Right lung (tissue), 10 donors: Measurements from ENCODE around the gene SLC25A52. TPM values are rescaled to one million over a fixed set of nuclear protein-coding genes. Genes with fewer than 3 reads are reported as not detected.
"Not testable (repeated sequence)": the region's sequence is repeated elsewhere in the genome, so short reads cannot be mapped to it uniquely, and the experiment has no call there.

ENCODE experiments used
- DNase-seq, 2 donors: peaks; one replicate each; pipeline ENCODE4 v3.0.0-alpha.2; 2013
- long read RNA-seq, 8 donors: transcript quantifications; one replicate each; lab custom pipeline, GENCODE V29; 2026
- polyA plus RNA-seq, 5 donors: library from polyadenylated mRNA; unstranded; fragments of 120-200 nt; gene quantifications; one replicate each; pipeline versions ENCODE4 v1.2.1 to v1.2.3, GENCODE V29; 2013; ENCODE audit warnings: inconsistent platforms in 1 of 5, low replicate concordance in 1 of 5; ENCODE audit not compliant: insufficient read length in 5 of 5, insufficient read depth in 1 of 5

SLC25A52 gene, protein sequence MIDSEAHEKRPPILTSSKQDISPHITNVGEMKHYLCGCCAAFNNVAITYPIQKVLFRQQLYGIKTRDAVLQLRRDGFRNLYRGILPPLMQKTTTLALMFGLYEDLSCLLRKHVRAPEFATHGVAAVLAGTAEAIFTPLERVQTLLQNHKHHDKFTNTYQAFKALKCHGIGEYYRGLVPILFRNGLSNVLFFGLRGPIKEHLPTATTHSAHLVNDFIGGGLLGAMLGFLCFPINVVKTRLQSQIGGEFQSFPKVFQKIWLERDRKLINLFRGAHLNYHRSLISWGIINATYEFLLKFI
- under 1 TPM in 4 of 5 donors, not detected in 1; 0.19 to 0.35 (median 0.28) TPM for polyA plus RNA-seq
- long read RNA-seq, donor 1: 0 reads
- long read RNA-seq, donor 2: 0 reads
- long read RNA-seq, donor 3: 0 reads
- long read RNA-seq, donor 4: 0 reads
- long read RNA-seq, donor 5: 0 reads
- long read RNA-seq, donor 6: 0 reads
- long read RNA-seq, donor 7: 0 reads
- long read RNA-seq, donor 8: 0 reads

DNA sequence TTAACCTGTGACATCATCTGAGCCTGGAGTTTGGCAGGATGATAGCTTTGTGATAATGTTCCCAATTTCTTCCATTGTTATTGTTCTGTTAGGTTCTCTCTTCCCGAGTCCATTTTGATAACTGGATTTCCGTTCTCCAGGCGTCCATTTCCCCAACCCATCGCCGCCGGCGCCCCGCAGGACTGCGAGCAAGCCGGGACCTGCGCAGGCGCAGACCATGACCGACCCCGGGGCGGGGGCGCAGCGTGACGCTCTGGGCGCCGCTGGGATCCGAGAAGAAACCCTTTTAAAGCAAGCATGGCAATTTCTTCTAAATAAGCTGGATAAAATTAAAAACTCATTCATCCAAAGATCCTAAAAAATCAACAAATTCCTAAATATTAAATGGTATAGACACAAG lies at the start of gene SLC25A52:
TSS of gene SLC25A52 (minus strand) at position 186 of the 400 bp plus-strand sequence. CDS start 219 bp downstream, outside the sequence.
- DNase-seq: no peak

DNA sequence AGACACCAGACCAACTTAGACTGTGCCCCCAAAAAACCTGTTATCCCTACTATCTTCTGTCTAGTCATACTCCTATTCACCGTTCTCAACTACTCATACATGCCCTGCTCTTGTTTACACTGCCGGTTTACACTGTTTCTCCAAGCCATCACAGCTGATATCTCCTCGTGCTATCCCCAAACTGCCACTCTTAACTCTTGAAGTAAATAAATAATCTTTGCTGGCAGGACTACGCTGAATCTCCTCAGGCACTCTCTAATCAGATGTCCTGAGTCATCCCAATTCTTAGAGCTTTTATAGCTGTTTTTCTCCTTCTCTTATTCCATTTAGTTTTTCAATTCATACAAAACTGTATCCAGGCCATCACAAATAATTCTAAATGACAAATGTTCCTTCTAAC lies 48.4 kb upstream of the SLC25A52 start:
- not testable (repeated sequence) for DNase-seq

DNA sequence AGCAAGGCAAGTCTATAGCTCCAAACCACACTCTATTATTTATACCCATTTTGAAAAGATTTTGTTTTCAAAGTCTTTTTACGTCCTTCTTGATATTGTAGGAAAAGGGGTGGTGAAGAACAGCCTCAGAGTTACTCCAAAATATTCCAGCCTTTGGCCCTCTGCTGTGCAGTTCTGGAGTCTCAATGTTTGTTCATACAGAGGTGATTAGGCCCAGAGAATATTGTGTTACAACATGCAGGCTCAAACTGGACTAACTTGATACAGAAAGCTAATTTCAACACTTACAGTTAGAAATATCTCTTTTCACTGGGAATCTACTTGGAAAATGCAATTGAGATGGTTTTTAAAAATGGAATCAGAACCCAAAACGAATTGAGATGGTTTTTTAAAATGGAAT lies 40.4 kb upstream of the SLC25A52 start:
- no peak for DNase-seq

DNA sequence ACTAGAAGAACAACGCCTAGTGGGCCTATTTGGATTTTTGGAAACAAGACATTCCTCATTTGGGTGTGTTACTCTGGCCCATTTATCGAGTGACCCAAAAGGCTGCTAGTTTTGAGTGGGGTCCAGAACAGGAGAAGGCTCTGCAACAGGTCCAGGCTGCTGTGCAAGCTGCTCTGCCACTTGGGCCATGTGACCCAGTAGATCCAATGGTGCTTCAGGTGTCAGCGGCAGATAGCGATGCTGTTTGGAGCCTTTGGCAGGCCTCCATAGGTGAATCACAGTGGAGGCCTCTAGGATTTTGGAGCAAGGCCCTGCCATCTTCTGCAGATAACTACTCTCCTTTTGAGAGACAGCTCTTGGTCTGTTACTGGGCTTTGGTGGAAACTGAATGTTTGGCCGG lies 38.6 kb upstream of the SLC25A52 start:
- DNase-seq: not testable (repeated sequence)

DNA sequence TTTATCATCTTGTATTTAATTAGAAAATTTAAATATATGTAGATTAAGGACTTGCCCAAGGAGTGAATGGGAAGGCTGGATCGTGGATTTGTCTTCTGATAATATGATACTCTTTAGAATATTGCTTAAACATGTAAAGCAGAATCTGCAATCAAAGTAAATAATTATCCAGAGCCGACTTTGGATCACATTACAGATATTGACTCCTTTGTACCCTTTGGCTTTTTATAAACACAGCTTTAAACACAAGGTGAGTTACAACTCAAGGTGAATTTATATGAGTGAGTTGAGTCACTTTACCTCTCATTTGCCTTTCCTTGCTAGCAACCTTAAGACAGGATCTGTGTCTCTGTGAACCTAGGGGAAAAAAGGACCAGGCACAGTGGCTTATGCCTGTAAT lies 37.7 kb upstream of the SLC25A52 start:
- no peak for DNase-seq

DNA sequence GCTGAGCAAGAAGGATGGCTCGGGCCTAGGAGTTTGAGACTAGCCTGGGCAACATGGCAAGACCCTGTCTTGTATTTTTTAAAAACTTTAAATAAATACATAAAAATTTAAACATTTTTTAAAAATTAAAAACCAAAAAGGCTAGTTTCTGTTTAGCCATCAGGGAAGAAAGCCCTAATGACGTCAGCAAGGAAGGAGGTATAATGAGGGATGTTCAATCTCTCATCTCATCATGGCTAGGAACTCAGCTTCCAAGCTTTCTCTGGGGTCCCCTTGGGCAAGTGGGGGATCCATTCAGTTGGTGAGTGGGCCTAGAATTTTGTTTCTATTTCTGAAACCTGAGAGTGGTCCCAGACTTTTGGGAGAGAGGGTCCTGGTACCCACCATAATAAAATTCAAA lies 35.1 kb upstream of the SLC25A52 start:
- no peak for DNase-seq

DNA sequence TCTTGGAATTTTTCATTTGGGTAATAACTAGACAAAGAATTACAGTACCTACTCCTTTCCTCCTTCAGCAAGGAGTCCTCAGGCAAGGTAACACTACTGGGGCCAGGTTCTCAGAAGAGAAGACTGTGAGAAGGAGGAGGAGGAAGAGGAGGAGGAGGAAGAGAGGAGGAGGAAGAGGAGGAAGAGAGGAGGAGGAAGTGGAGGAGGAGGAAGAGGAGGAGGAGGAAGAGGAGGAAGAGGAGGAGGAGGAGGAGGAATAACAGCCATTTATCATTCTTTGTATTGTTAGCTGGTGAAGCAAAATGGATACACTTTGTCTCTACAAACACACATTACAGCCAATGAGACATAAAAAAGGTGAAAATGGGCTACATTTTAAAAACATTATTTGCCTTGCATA lies 32.9 kb upstream of the SLC25A52 start:
- no peak for DNase-seq

DNA sequence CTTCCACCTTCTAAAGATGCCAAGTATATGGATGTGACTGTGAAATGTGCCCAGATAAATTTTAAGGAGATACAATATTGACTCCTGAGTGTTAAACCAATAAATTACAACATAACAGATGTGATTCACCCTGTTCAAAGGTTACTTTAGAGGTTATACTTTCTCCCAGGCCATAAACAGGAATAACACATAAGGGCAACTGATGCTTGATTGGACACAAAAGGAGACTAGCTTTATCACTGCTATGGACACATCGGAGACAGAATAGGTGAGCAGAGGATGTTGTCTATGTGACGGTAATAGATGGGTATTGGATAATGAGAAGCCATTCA lies 31.9 kb upstream of the SLC25A52 start:
- DNase-seq: no peak

DNA sequence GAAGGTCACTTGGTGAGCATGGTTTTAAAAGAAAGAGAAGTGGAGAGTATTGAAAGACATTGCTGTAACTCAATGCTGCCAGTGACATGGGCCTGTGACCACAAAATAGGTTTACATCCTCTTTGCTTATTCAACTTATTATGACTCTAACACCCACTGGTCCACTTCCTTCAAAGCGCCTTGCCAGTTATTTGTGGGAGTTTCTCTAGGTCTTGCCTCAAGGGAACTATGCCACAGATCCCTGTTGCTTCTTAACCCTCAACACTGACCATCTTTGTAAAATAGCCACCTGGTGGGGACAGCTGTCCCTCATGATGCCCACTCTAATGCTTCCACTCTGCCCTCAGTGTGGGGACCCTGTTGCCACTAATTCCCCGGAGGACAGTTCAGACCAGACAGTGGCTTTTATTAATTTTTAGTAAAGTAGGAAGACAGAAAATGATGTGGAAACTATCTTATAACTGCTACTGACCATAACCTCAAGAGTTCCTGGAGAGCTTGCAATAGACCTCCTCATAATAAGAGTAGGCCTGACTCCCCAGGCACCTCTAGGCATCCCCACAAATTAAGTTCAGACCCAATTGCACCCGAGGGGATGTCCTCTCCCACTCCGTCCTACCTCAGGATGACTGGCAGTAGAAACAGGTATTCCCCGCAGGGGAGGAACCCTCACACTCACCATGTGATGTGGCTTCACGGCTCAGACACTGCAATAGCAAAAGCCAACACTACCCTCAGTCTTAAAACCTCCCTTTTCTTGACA lies 31.3 kb upstream of the SLC25A52 start:
- DNase-seq: no peak

DNA sequence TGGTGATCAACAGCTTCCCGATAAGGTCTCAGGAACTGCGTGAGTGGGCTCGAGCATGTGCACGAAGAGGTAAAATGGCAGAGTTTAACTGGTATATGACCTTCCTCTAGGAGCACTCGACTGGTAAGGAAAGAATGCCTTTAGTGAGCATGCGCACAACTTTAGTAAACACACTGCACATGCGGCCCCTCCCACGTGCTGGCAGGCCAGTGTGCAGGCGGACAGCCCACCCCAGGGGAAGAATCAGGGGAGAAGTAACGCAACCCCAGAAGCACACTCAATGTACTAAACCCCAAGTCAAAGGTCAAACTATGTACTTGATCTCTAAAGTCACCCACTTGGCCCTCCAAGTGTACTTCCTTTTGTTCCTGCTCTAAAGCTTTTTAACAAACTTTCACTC lies 28.7 kb upstream of the SLC25A52 start:
- no peak for DNase-seq

DNA sequence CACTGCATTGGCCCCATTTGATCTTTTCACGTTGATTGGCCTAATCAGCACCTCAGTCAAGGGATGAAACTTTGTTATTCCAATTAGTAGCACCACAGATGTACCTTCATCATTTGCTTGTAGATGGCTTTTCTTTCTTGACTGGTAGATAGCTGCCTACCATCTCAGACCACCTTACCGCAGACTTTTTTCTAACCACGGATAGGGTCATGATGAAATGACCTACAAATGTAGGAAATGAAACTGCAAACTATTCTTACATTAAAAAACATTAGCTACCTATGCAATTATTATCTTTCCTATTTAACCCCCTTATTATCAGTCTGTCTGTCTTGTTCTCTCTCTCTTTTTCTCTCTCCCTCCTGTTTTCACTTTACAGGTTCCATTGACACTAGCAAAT lies 22.4 kb upstream of the SLC25A52 start:
- no peak for DNase-seq

DNA sequence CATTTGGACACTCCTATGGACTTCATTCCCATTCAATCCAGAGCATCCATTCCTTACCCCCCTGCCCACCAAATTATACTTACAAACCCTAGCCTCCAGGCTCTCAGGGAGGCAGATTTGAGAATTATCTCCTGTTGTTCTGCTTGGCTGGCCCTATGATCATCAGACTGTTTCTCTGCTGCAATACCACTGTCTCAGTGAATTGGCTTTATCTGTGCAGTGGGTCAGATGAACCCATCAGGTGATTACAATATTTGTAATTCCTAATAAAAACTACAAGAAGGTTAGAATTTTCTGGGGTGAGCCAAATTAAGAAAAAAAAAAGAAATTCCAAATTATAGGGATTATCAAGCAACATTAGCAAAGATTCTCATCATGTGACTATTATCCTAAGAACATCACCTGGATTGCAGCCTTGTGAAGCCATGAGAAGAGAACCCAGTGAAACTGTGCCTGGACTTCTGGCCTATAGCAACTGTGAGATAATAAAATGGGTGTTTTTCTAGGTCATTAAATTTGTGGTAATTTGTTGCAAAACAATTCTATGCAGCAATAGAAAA lies 17.8 kb upstream of the SLC25A52 start:
- DNase-seq: no peak

DNA sequence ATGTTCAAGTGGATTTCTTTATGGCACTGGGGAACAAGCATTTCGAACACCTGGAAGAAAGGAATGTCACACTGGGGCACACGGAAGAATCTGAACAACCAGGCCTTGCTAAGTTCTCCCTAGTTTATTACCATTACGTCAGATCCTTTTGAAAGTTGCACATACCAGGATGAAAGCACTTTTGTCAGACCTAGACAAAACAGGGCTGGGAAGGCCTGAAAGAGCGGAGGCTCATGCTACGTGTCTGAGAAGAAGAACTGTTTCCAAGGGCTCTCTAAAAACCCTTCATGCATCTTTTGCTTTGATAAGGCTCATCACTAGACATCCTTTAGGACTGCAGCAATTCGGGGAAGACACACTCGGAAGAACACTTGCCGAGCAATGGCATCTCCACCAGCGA lies 15.4 kb upstream of the SLC25A52 start:
- DNase-seq: no peak

DNA sequence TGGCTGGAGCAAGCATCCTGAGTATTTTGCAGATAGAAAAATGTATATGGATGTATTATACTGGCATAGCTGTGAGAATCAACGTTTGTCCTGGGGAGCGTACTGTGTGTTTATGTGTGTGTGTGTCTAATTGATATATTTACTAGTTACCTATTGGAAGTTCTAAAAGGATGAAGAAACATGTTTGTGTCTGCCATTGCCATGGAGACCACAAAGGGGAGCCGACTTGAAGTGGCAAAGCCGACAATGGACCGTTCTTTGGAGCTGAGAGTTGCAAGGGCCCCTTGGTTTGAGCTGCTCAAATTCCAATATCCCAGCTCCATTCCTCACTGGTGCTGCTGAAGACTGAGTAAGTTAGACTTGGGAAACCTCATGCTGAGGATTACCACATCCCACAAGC lies 14.3 kb upstream of the SLC25A52 start:
- no peak for DNase-seq

DNA sequence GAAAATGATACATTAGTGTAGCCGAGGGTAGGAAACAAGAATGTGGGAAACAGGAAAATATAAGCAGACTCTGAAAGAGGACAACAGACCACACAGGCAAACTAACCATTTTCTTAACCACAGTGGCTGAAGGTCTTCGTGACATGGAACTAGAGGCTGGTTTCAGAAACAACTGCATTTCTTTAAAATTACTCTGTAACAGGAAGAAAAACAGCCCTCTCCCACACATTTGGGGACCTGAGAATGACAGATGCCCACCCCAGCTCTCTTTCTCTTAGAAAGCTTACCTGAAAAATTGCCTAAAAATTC lies 13.8 kb upstream of the SLC25A52 start:
- no peak for DNase-seq

DNA sequence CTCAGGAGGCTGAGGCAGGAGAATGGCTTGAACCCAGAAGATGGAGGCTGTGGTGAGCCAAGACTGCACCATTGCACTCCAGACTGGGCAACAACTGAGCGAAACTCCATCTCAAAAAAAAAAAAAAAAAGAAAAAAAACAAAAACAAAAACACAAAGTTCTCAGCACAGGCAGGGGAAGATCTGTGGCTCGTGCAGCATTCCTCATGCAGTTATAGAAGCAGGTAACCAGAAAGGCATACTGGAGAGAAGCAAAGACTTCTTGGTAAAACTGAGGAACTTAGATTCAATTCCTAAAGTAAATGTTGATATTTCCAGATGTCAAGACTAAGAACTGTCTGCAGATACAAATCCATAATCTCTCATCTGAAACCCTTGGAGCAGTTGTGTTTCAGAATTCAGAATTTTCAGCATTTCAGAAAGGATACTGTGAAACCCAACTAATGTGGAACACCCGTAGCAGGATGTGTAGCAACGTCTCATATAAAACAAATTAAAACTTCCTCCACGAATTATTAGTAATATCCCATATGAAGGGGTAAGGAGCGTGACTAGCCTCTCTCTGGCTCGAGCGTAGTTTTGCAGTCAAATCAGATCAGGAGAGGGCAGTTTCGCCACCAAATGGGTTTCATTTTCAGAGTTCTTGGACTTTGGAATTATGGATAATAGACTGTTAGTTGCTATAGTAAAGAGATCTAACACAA lies 13.2 kb upstream of the SLC25A52 start:
- DNase-seq: no peak

DNA sequence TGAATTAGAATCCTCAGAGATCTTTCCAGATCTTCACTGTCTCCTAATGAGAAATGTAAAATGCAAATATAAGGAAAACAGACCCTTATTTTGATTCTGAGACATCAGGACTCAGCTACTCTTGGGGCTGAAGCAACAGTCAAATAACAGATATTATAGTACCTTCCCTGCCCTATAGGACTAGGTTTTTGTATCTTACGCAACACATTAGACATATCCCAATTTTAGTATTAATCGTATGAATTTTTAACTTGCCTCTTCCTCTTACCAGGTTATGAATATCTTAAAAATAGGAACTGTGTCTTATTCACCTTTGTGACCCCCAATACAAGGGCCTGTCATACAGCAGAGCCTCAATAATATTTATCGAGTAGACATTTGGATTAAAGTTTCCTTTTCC lies 12.0 kb upstream of the SLC25A52 start:
- DNase-seq: no peak

DNA sequence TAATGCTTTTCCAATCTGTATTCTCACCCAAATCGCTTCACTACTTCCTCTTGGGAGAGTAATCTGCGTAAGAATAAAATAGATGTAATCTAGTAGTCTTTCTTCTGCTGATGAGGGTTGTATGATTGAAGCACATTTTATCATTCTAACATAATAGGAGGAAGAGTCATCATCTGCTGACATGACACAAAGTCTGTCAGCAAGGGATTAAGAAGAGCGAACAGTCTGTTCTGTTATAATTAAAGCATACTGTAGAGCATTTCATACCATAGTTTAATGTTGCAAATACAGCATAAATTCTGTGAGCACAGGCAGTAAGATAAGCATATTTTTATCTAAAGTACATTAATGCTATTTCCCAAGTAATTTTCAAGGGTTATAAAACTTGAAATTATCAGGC lies 10.4 kb downstream of the SLC25A52 start:
- DNase-seq: no peak

DNA sequence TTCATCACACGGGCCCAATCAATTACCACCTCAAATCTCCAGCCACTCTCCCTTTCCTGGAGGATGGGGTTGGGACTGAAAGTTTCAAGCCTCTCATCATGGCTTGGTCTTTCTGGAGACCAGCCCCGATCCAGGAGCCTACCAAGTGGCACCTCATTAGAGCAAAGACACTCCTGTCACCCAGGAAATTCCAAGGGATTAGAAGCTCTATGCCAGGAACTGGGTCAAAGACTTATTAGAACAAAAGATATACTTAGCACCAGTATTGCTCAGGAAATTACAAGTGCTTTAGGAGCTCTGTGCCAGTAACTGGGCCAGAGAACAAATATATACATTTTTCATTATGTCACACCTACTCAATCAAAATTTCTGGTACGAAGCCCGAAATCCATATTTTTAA lies 14.3 kb downstream of the SLC25A52 start:
- no peak for DNase-seq

DNA sequence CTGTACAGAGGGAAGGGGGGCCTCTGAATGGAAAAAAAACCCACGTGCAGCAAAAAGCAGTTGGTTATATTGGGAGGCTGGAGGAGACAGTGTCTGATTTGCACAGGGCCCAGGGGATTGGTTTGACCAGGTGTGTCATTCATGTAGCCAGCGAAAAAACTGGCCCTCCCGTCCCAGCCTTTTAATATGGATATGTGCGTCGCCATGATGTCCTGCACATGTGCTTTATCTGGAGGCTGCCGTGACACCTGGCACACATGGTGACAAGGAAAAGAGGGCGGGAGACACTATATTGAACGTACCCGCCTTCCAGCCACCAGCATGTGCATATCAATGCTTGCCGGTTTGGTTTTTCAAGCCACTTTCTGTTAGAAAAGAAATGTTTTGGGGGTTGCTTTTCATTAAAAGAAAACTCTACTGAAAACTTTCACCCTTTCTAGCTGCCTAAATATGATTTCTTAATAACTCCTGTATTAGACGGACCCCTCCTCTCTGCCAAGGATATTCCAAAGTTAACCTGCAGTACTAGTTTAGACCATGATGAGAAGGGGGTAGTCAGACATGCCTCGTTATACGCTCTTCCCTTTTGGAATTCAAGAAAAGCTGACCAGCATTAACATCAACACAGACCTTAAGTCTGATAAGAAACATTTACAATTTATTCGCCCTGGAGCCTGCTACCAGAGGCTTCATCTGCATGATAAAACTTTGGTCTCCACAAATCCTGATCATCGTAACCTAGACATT lies 16.2 kb downstream of the SLC25A52 start:
- DNase-seq: no peak

DNA sequence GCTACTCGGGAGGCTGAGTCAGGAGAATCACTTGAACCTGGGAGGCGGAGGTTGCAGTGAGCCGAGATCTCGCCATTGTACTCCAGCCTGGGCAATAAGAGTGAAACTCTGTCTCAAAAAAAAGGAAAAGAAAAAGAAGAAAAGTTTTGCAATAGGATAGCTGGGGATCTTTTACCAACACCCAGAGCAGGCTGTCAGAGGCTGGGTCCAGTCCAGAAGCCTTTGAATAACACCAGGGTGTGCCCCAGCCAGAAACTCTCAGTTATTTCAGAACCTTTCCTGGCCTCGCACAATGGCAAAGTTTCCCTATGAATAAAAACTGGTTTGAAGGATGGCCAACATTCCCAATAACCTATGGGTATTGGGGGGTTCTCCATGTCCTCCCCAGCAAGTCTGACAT lies 17.1 kb downstream of the SLC25A52 start:
- DNase-seq: not testable (repeated sequence)
